Measurements from ENCODE around the gene MRPS21. TPM values are rescaled to one million over a fixed set of nuclear protein-coding genes. Genes with fewer than 3 reads are reported as not detected.
"Not testable (repeated sequence)": the region's sequence is repeated elsewhere in the genome, so short reads cannot be mapped to it uniquely, and the experiment has no call there.

MRPS21 gene
- total RNA-seq, 1 donor from 2014 or later = 81.5 TPM

GRCh38 chr1:150309758-150310508 lies 16.3 kb downstream of the MRPS21 start:
- H3K4me1 Mint-ChIP-seq (ENCODE audit: unreplicated experiment) = no peaks in the 10 kb centered on the region
- no peaks in the 10 kb centered on the region for H3K27me3 Mint-ChIP-seq (ENCODE audit: unreplicated experiment)
- no peaks in the 10 kb centered on the region for H3K9me3 Mint-ChIP-seq (ENCODE audit: unreplicated experiment)
- DNase-seq (ENCODE audit: extremely low spot score, unreplicated experiment) = no peak
- no peak for TF ChIP-seq CTCF (IDR thresholded peaks at IDR 0.05)
- H3K36me3 Mint-ChIP-seq (ENCODE audit: unreplicated experiment) = peaks cover 16% of the 10 kb centered on the region
- no peak overlapping the region for H3K27ac Mint-ChIP-seq (ENCODE audit: unreplicated experiment)
- no peak overlapping the region for H3K4me3 Mint-ChIP-seq (ENCODE audit: unreplicated experiment)

DNA sequence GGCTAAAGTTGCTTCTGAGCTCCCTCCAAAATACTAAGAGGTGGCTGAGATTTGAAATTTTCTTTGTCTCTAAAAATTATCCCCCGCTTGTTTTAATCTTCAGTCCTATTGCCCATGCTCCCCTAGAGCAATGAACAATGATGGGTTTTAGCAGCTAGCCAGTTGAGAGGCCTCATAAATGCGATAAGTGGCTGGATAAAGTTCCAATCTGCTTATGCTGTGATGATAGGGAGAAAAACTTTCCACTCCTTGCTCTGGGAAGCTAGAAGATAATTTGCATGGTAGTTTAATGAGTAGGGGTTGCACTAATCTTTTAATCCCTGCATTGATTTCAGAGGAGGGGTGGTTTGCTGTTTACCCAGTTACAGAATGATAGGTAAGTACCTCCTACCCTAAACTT lies 18.1 kb downstream of the MRPS21 start:
- Mint-ChIP-seq H3K36me3 (ENCODE audit: unreplicated experiment) (peaks cover 14% of the 10 kb centered on the region), H3K27ac (ENCODE audit: unreplicated experiment) (no peak overlapping the region), H3K4me1 (ENCODE audit: unreplicated experiment) (no peaks in the 10 kb centered on the region), H3K9me3 (ENCODE audit: unreplicated experiment) (no peaks in the 10 kb centered on the region), H3K4me3 (ENCODE audit: unreplicated experiment) (no peak overlapping the region), H3K27me3 (ENCODE audit: unreplicated experiment) (no peaks in the 10 kb centered on the region)
- no peak for DNase-seq (ENCODE audit: extremely low spot score, unreplicated experiment)
- TF ChIP-seq CTCF (IDR thresholded peaks at IDR 0.05) = no peak

- H3K27me3 Mint-ChIP-seq (ENCODE audit: unreplicated experiment); H3K9me3 Mint-ChIP-seq (ENCODE audit: unreplicated experiment); H3K27ac Mint-ChIP-seq (ENCODE audit: unreplicated experiment); DNase-seq (ENCODE audit: extremely low spot score, unreplicated experiment); H3K36me3 Mint-ChIP-seq (ENCODE audit: unreplicated experiment); H3K4me3 Mint-ChIP-seq (ENCODE audit: unreplicated experiment); H3K4me1 Mint-ChIP-seq (ENCODE audit: unreplicated experiment): not testable (repeated sequence)
These were observed 21.0 kb downstream of the MRPS21 start for GRCh38 chr1:150314691-150315090.

DNA sequence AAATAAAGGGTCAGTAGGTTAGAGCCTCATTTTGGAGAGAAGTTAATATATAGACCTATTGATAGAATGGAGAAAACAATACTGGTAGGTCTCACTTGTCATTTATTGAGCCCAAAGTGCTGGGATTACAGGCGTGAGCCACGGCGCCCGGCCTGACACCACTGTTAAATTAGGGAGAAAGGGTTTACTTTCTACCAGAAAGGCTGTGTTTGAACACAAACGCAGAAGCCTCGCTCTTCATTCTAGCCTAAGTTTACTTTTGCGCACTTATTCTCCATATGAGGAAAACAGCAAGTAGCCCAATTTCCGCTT lies 27.0 kb downstream of the MRPS21 start:
- H3K36me3 Mint-ChIP-seq (ENCODE audit: unreplicated experiment) = peaks cover 8% of the 10 kb centered on the region
- no peak for DNase-seq (ENCODE audit: extremely low spot score, unreplicated experiment)
- peak overlapping the region; percentile 93 for H3K27ac Mint-ChIP-seq (ENCODE audit: unreplicated experiment)
- no peaks in the 10 kb centered on the region for H3K9me3 Mint-ChIP-seq (ENCODE audit: unreplicated experiment)
- no peak for TF ChIP-seq CTCF (IDR thresholded peaks at IDR 0.05)
- no peaks in the 10 kb centered on the region for H3K27me3 Mint-ChIP-seq (ENCODE audit: unreplicated experiment)
- peak overlapping the region; percentile 98 for H3K4me3 Mint-ChIP-seq (ENCODE audit: unreplicated experiment)
- H3K4me1 Mint-ChIP-seq (ENCODE audit: unreplicated experiment) = peaks cover 18% of the 10 kb centered on the region

DNA sequence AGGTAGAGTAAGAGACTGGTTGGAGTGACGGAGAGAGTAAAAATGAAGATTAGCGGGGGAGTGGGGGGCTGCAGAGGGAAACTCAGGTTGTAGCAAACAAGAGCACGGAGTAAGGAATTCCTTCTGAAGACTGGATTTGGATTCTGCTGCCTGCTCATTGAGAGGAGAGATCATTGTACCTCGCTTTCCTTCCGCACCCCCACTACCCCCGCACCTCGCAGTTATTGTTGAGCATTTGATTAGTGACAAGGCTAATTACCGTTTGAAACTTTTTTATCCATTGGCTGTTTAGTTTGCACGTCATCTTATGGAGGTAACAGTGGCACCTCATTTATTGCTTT lies 28.1 kb downstream of the MRPS21 start:
- H3K27ac Mint-ChIP-seq (ENCODE audit: unreplicated experiment) = peak overlapping the region; percentile 93
- no peaks in the 10 kb centered on the region for H3K9me3 Mint-ChIP-seq (ENCODE audit: unreplicated experiment)
- peak overlapping the region; percentile 98 for H3K4me3 Mint-ChIP-seq (ENCODE audit: unreplicated experiment)
- H3K4me1 Mint-ChIP-seq (ENCODE audit: unreplicated experiment) = peaks cover 18% of the 10 kb centered on the region
- TF ChIP-seq CTCF (IDR thresholded peaks at IDR 0.05) = no peak
- peaks cover 16% of the 10 kb centered on the region for H3K36me3 Mint-ChIP-seq (ENCODE audit: unreplicated experiment)
- no peaks in the 10 kb centered on the region for H3K27me3 Mint-ChIP-seq (ENCODE audit: unreplicated experiment)
- no peak for DNase-seq (ENCODE audit: extremely low spot score, unreplicated experiment)

GRCh38 chr1:150322310-150322709 lies 28.6 kb downstream of the MRPS21 start:
- Mint-ChIP-seq H3K27ac (ENCODE audit: unreplicated experiment) (no peak overlapping the region), H3K27me3 (ENCODE audit: unreplicated experiment) (no peaks in the 10 kb centered on the region), H3K9me3 (ENCODE audit: unreplicated experiment) (no peaks in the 10 kb centered on the region), H3K36me3 (ENCODE audit: unreplicated experiment) (peaks cover 17% of the 10 kb centered on the region), H3K4me1 (ENCODE audit: unreplicated experiment) (peaks cover 18% of the 10 kb centered on the region), H3K4me3 (ENCODE audit: unreplicated experiment) (peak overlapping the region; percentile 98)
- TF ChIP-seq CTCF (IDR thresholded peaks at IDR 0.05) = no peak
- no peak for DNase-seq (ENCODE audit: extremely low spot score, unreplicated experiment)

Measured in osteocyte (in vitro differentiated cells).